HUDEP-2 (cell line): ENCODE results near the gene SLC43A2.

ENCODE experiments used
- DNase-seq, 76 experiments: peaks; one replicate each; lab custom pipeline; 2025; ENCODE audit not compliant: unreplicated experiment in 76 of 76; lab: John Stamatoyannopoulos, UW

Gene SLC43A2

DNA sequence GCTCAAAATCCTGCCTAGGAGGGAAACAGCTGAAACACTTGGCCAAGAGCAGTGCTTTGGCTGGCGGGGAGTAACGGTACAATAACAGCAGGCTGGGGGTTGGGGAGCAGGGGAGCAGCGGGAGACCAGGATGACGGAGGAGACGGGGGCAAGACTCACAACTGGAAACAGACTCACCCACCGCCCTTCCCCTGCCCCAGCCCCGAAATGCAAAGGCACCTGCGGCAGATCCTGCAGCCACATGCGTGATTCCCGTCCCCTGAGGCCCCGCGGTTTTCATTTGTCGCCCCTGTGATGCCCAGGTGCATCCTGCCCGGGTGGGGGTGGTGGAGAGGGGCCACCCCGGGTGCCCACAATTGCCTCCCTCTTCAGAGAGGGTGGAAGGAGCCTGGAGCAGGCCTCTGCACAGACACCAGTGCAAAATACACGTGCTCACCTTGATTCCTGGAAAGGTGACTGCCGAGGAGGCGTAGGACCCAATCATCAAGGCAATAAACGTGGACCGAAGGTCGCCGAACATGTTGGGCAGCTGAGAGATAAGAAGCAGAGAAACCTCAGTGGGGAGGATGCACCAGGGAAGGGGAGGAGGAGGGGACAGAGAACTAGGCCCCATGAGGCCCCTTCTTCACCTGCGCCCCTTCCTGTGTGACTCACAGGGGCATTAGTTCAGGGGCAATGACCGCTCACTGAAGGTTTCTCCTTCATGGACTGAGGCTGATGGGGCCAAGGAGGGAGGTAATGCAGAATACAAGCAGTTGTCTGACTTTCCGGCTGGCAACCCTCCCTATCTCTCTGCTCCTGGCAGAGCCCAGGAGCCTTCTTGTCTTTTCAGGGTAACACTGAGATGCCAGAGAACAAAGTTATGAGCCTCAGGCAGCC lies 35.6 kb downstream of the SLC43A2 start:
- DNase-seq, result no peak

DNA sequence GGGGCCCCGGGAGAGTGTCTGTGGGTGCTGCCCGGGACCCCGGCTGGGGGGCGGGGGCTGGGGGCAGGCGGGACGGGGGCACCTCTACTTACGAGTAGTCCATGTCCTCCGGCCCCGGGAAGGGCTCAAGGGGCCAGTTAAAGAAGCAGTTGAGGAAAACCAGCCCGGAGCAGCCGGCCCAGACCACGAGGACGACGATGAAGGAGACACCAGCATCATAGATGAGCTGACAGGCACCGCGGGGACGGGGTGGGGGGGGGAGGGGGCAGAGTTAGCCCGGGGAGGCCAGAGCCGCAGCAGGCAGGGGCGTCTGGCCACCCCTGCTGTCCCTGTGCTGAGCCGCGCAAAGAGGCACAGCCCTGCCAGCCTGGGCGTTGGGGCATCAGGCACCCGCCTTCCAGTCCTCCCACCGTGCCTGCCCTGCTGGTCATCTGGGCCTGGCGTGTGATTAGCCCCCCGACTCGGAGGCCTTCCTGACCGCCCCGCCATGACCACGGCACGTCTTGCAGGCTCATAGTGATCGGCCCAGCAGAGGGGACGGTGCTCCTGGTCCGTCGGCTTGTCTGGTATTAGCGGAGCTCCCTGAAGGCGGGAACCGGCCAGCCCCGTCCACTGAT lies 37.1 kb downstream of the SLC43A2 start:
- no peak for DNase-seq

DNA sequence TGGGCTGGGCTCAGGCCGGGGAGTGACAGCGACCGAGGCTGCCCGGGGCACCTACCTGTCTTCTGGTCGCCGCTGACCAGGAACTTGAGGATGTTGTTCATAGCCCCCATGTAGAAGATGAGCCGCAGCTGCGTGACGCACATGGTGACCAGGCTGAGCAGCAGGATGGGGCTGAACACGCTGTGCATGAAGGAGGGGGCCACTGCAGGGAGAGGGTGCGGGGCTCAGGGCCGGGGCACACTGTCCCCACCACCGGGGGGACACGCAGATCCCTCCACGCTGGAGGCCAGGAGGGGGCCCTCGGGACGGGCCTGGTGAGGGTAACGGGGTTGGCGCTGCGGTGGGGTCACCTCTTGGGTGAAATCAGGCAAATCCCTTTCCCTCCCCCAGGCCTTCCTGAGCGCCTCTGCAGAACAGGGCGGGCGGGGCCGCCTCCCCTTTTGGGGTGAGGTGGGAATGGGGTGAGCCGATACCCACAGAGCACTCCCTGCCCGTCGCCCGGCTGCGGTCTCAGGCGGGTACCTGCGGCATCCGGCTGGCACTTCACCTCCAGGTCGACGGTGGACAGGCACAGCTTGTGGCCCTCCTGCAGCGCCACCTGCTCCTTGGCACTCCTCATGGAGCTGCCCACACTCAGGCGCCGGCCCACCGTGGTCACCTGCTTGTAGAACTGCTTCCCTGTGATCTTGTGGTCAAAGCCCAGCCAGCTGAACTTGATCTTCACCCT lies 37.7 kb downstream of the SLC43A2 start:
- no peak for DNase-seq

DNA sequence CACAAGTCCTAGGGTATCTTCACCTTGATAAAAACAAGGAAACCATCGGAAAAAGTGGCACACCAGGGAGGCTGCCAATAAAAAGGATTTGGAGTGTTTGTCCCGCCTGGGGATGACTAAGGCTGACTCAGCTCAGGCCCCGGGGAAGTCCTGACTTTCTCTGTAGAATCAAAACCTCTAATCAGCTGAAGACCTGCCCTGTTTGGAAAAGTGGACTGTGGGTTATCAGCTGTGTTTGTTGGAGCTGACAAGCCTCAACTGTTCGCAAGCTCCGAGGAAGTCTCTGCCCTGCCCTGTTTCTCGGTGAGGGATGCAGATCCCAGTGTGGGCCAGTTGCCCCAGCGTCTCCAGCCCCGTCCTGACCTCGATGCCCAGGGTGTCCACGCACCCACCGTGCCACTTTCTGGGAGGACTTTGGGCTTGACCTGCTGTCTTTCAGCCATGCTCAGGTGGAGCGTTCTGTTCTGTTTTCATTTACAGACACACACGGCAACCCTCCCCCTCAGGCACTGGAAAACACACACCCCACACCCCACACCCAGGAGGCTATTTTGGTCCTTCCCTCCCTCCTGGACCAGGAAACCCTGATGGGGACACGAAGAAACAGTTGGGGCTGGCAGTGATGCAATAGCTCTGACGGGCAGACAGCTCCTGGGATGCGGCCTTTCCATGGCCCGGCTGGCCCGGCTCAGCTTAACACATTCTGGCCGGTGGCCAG lies 38.4 kb downstream of the SLC43A2 start:
- peak in 46 of 76 experiments; percentile 6 to 65 (median 30) for DNase-seq

DNA sequence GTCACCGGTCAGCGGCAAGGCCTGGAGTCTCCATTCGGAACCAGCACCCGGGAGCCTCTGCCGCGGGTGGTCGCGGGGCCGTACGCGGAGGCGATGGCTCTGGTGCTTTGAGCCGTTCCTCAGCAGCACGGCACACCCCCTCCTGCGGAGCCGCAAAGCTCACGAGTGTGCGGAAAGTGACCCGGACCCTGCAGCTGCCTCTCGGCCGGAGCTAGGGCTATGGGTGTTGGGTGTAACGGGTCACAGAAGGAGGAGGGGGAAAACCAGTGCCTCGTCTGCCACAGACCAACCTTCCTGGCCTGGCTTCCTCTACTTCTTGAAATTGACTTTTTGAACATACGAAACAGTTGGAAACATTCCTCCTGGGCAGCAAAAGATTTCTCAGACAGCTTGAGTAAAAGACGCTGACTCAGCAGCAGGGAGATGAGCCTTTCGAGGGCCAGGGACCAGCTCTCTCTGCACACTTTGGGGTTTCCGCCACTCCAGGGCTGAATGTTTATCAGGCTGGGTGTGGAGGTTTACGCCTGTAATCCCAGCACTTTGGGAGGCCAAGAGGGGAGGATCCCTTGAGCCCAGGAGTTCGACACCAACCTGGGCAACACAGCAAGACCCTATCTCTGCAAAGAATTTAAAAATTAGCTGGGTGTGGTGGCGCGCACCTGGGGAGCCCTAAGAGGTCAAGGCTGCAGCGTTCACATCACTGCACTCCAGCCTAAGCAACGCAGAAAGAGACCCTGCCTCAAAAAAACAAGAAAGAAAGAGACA lies 39.6 kb downstream of the SLC43A2 start:
- no peak for DNase-seq

DNA sequence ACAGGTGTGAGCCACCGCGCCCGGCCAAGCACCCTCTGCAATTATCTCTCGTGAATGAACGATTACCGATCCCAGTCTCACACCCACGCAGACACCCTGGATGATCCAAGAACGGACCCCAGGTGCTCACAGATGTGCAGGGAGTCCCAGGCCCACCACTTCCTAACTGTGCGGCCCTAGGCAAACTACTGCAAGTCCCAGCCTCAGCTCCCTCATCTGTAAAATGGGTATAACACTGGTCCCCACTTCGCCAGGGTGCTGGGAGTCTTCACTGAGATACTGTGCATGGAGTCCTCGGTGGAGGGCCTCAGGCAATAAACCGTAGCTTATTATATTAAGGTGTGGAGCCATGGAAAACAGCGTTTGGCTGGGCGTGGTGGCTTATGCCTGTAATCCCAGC lies 44.5 kb downstream of the SLC43A2 start:
- DNase-seq, result no peak

DNA sequence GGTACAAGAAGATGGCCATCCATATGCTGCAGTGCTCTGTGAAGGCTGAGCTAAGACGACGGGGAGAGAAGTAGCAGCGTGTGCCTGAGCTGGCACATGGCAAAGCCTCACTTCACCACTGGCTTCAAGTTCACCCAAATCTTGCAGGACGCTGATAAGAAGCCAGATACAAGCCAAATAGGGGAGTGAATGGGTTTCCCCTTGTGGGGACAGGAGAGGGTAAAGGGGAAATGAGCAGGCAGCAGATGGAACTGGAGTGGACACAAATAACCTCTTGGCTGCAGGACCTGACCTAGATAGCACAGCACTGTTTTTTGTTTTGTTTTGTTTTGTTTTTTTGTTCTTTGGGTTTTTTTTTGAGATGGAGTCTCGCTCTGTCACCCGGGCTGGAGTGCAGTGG lies 45.1 kb downstream of the SLC43A2 start:
- peak in 26 of 76 experiments; percentile 2 to 54 (median 16) for DNase-seq

DNA sequence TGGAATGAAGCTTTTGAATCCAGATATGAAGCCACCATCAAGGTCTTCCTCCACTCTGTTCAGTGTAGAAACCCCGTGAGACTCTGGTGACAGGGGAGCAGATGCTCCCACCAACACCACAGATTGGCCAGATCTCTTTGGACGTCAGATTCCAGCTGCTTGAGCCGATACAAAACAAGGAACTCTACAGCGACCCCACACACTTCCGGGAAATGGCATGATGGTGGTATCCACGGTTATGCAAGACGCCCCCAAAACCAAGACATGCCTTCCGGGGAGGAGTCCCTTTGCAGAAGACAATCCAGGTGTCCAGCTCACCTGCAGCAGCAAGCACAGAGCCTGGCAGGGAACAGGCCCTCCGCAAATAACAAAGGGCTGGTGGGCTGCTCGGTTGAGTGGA lies 46.3 kb downstream of the SLC43A2 start:
- DNase-seq, result no peak

DNA sequence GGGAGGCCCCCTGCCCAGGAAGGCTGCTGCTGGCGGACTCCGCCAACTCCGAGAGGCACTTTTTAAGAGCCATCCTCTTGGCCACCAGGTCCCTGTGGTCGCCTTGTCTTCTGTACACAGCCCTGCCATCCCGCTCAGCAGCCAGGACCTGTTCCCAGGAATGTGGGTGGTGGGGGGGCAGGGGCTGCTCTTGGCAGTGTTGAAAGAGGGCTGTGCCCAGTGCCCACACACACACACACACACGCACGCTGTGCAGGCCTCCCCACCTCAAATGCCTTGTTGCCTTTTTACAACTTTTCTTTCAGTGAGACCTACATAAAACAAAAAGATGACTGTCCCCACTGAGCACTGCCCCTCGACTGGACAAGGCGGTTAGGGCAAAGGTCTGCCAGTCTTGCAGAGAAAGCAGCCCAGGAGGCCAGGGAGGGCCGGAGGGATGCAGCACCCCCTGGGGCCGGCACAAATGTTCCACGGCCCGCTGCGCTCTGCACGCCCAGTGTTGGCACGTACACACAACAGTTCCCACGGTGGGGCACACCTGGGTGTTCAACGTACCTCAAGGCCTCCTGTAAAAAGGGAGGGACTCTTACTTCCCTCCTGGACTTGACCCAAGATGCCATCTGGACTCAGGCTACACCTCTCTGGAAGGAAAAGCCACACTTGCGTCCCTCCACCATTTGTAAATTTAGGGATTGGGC lies 47.5 kb downstream of the SLC43A2 start:
- no peak for DNase-seq

DNA sequence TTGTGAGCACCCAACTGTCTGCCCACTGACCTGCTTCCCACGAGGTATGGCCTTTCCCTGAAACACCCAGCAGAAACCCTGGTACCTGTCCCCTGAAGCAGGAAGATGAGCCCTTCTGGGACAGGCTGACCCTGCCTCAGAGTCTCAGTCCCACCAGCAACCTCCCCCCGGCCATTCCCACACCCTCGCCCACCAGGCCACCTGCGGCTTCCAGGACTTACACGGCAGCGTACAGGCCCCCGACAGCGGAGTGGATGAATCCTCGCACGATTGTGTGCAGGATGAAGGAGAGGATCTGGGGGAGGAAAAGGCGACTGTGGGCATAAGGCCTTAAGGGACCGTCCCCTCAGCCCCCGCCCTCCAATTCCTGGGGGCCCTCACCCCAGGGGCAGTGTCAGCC lies 50.6 kb downstream of the SLC43A2 start:
- no peak for DNase-seq

DNA sequence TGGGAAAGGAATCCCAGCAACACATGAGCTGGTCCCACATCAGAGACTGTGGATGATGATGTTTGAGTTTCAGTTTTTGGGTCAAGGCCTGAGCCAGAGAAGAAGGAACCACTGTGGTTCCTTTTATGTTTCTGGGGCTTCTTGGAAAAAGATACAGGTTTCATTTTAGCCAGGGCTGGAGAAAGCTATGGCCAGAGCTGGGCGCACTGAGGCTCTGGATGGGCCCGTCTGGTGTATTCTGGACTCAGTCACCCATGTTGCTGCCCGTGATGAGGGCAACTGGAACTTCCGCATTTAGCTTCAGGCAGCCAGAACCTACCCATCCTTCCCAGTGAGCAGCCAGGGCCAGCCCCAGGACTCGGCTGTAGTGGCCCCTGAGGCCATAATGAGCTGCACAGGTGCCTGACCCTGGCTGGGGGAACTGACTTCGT lies 51.0 kb downstream of the SLC43A2 start:
- no peak for DNase-seq

DNA sequence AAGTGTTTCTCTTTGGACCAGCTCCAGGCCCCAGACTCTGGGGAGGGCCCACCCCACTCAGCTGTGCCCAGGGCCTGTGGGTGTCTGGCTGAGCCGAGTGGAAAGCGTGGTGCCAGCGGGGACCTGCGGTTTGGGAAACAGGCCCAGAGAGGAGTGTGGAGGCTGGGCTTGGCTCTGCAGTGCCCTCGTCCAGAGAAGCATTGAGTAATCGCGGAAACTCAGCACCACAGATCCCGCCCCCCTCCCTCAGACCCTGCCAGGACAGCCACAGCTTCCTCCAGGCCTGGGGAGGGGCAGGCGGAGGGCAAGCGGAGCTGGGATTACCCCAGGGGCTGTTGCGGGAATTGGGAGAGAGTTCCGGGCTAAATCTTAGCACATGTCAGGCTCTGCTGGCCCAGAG lies 51.5 kb downstream of the SLC43A2 start:
- DNase-seq, result peak in 71 of 76 experiments; percentile 26 to 89 (median 72)

DNA sequence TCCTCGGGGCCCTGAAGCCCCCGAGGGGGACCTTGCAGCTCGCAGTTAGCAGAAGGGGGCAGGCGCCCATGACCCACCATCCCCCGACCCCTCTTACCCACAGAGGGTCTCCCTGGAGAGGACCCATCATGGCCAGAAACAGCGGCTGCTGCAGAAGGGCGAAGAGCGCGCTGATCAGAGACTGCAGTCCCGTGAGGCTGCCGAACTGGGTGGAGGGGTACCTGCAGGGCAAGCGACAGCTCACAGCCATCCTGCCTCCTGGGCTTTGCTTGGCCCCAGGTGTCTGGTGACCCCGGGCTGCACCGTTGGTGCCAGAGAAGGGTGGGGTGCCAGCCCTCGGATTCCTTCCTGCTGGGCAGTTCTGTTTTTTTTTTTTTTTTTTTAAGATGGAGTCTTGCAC lies 52.1 kb downstream of the SLC43A2 start:
- DNase-seq, result no peak

DNA sequence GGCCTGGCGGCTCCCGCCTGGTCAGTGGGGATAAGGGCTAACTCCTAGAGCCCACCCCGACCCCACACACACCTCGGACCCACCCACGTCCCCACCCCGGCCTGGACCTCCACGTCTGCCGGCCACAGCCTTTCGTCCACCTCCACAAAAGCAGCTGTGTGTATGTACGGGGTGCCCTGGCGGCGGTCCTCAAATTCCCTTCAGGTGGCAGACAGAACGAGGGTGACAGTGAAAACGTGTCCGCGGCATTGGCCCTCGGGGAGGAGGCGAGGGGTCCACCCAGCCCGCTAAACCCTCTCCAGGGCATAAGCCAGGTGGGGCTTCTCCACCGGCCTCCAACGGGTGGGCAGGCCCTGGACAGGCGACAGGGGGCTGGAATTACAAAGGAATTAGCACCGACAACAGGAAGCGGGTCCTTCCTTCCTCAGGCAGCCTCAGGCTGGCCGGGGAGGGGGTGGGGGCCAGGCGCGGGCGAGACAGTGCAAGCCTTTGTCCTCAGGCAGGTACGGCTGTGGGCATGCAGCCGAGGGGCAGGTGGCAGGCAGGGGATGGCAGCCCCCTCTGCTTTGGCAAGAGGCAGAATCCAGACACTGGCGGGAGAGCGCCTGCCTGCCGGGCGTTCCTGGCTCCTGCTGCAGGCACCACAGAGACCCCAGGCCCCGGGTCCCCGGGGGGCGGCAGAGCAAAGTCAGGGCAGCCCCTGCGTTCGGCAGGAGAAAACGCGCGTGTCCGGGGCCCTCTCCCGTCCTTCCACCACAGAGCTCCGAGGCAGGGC lies 53.8 kb downstream of the SLC43A2 start:
- no peak for DNase-seq

DNA sequence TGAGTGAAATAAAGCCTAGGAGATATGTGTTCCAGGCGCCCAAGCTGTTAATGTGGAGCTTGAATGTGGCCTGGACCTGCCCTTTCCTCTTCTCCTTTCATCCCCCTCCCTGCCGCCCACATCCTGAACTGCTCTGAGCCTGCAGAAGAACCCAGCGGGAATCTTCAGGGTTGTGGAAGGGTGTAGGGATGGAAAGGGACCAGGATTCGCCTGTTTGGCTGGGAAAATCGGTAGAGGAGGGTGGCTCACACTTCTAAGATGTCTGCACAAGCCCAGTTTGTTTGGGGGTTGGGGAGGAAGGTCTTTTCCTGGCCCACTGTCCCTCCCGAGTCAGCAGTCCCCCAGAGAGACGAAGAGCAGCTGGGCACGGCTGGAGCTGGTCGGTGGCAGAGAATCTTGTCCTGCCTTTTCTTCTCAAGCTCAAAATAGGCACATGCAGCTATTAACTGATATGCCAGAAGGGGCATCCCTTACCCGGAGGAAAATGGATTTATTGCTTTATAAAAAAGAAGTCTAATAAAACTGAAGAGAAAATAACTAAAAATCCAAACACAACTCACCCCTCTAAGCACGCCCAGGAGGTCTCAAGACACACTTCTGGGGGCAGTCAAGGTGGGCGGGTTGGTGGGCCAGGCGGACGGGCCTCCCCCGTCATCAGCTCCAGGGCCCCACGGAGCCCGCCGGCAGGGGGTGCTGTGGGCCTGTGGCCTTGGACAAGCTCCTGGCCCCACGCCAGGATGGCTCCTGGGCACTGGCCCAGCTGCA lies 54.5 kb downstream of the SLC43A2 start:
- peak in 69 of 76 experiments; percentile 2 to 89 (median 67) for DNase-seq

DNA sequence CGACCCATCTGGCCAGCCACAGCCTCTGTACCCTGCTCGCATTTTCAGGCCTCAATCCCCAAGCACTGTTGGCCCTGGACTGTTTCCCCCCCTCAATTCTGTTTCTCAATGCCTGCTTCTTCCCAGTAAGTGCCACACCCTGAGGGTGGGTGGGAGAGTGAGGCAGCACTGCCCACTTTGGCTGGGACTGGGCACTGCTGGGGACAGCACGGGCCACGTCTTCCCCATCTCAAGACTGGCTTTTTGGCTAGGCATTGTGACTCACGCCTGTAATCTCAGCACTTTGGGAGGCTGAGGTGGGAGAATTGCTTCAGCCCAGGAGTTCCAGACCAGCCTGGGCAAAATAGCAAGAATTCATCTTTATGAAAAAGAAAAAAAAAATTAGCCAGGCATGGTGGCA lies 56.0 kb downstream of the SLC43A2 start:
- DNase-seq, result peak in 1 of 76 experiments; percentile 21

DNA sequence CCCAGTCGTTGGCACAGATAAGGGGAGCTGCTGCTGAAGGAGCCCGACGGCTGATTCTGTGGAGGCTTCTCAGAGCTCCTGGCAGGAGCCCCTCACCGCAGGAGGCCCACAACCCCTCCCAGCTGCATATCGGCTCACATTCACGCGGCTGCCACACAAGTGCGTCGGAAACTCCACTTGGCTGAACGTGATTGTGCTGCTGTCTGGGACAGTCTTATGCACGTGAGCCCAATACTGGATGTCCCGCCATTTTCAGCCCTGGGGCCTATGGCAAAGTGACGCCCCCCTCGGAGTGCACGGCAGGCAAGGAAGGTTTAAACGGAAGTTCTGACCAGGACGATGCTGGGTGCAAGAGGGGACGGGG lies 57.3 kb downstream of the SLC43A2 start:
- peak in 9 of 76 experiments; percentile 6 to 55 (median 24) for DNase-seq
